ENCODE data around the gene AGTRAP. TPM values are rescaled to one million over a fixed set of nuclear protein-coding genes. Genes with fewer than 3 reads are reported as not detected.
A peak's percentile ranks its signal among the peaks of the same experiment; 100 is the strongest.

Gene AGTRAP
- total and polyA plus RNA-seq, 9 of the 15 experiments (the other 6 are each of a cell fraction or from before 2014, with no cell fraction given): 26.8 to 105 (median 57.5) TPM

GRCh38 chr1:11741482-11741881 is 5.5 kb downstream of the AGTRAP start (continued):
- TF ChIP-seq CBX3 (IDR thresholded peaks at IDR 0.05; ENCODE audit: borderline replicate concordance in 1 of 2, low read length in 2 of 2): peak in 1 of 2 experiments; percentile 61; a peak in 1 of 3 replicates
- TF ChIP-seq BCOR (IDR thresholded peaks at IDR 0.05): peak; percentile 99
- TF ChIP-seq ZNF668 (CRISPR knock-in tag; IDR thresholded peaks at IDR 0.05): no peak
- TF ChIP-seq KAT7 (CRISPR knock-in tag; IDR thresholded peaks at IDR 0.05; ENCODE audit: borderline replicate concordance): 0 out of 2 replicates have a peak, but pooled peaks have one; percentile 41
- TF ChIP-seq, protein P1, sequence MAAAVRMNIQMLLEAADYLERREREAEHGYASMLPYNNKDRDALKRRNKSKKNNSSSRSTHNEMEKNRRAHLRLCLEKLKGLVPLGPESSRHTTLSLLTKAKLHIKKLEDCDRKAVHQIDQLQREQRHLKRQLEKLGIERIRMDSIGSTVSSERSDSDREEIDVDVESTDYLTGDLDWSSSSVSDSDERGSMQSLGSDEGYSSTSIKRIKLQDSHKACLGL (CRISPR knock-in tag; IDR thresholded peaks at IDR 0.05; ENCODE audit: borderline replicate concordance, poor library complexity, severe bottlenecking): no peak
- TF ChIP-seq SIX5 (IDR thresholded peaks at IDR 0.05; ENCODE audit: borderline replicate concordance in 1 of 2, insufficient read depth in 1 of 2, low read depth in 1 of 2, low read length in 2 of 2): peak in 1 of 2 experiments; percentile 19; a peak in 1 of 4 replicates
- TF ChIP-seq KDM1A (IDR thresholded peaks at IDR 0.05): peak; percentile 88 to 95
- no peak for TF ChIP-seq GABPB1 (CRISPR knock-in tag; IDR thresholded peaks at IDR 0.05)
- TF ChIP-seq HDAC1 (IDR thresholded peaks at IDR 0.05): peak in 1 of 2 experiments; percentile 56; a peak in 1 of 4 replicates
- TF ChIP-seq ZNF253 (CRISPR knock-in tag; conservative IDR thresholded peaks at IDR 0.05): no peak
- no peak for TF ChIP-seq NRF1 (conservative IDR thresholded peaks at IDR 0.05 in 1 of 2, IDR thresholded peaks at IDR 0.05 in 1 of 2)
- no peak for TF ChIP-seq SMC3 (conservative IDR thresholded peaks at IDR 0.05; ENCODE audit: insufficient read depth, low read depth, low read length)
- no peak for TF ChIP-seq LARP7 (IDR thresholded peaks at IDR 0.05)
- 0 out of 2 replicates have a peak, but pooled peaks have one; percentile 41 for TF ChIP-seq ZNF3 (CRISPR knock-in tag; IDR thresholded peaks at IDR 0.05)
- no peak for TF ChIP-seq SUPT5H (IDR thresholded peaks at IDR 0.05)
- peak; percentile 94 for TF ChIP-seq HDAC2 (IDR thresholded peaks at IDR 0.05)
- peak; percentile 99 for TF ChIP-seq ADNP (tag; IDR thresholded peaks at IDR 0.05)
- TF ChIP-seq CHD4 (IDR thresholded peaks at IDR 0.05; ENCODE audit: insufficient read depth, insufficient replicate concordance, low read depth, low read length, poor library complexity, severe bottlenecking): peak; percentile 99
